Activated naive CD4-positive, alpha-beta T cell treated with anti-CD3 and anti-CD28 coated beads, Interleukin-2, amount 10 ng/mL, durations not matched to agents 7 days and 5 days (primary cell): Measurements from ENCODE around the gene ZNF839.
A peak's percentile ranks its signal among the peaks of the same experiment; 100 is the strongest.

Experiments
- CTCF ChIA-PET: fragments of 350-600 bp; sonication (Branson Sonifier 250); formaldehyde crosslinking; loops from one replicate; lab custom pipeline; 2021; ENCODE audit warnings: antibody characterized with exemption; lab: Charles Lee
- DNase-seq: peaks from one replicate; pipeline ENCODE4 v3.0.0-alpha.2; 2020
- H3K27ac Mint-ChIP-seq: one replicate; pipeline ENCODE4 v1.8.0; 2021; ENCODE audit warnings: mild to moderate bottlenecking, moderate library complexity, mixed read lengths
- H3K27me3 Mint-ChIP-seq: one replicate; pipeline ENCODE4 v1.8.0; 2021; ENCODE audit warnings: mild to moderate bottlenecking, mixed read lengths
- H3K36me3 Mint-ChIP-seq: one replicate; pipeline ENCODE4 v1.8.0; 2021; ENCODE audit warnings: mixed read lengths
- H3K4me1 Mint-ChIP-seq: one replicate; pipeline ENCODE4 v1.8.0; 2021; ENCODE audit warnings: mixed read lengths
- H3K4me3 Mint-ChIP-seq: one replicate; pipeline ENCODE4 v1.8.0; 2021; ENCODE audit warnings: mild to moderate bottlenecking, moderate library complexity, mixed read lengths
- H3K9me3 Mint-ChIP-seq: one replicate; pipeline ENCODE4 v1.8.0; 2021; ENCODE audit warnings: mixed read lengths

Gene ZNF839

DNA sequence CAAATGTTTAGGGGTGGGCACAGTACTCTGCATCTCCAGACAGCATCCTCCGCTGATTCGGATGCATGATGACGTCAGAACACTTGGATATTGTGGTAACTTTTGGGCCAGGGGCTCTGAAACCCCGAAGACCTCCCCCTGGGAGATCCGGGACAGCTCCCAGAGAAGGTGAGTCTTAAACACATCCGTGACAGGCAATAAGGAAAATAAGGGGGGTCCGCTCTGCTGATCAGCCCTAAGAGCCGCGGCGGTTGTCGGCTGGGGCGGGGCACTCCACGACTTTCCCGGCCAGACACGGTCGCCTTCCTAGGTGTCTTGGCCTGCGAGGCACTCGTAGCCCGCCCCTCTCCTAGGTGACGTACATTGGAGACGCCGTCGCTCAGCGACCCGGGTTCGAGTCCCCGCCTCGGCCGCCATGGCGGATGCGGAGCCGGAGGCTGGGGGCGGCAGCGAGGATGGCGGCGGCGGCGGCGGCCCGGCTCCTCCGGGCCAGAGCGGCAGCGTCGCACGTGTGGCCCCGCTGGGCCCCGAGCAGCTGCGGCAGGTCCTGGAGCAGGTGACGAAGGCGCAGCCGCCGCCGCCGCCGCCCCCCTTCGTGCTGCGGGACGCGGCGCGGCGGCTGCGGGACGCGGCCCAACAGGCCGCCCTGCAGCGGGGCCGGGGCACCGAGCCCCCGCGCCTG is at the start of gene ZNF839:
Gene ZNF839, plus strand, starts transcription at position 396 of the 682 bp plus-strand sequence. Its CDS starts 20 bp downstream, at position 416.
- Mint-ChIP-seq H3K27ac (peak within 1 kb of the TSS; percentile 95), H3K9me3 (no peaks in the 10 kb centered on the region), H3K4me3 (peak within 1 kb of the TSS; percentile 88), H3K4me1 (peaks cover 73% of the 10 kb centered on the region), H3K27me3 (peaks cover 13% of the 10 kb centered on the region), H3K36me3 (peaks cover 4% of the 10 kb centered on the region)
- CTCF ChIA-PET: interaction anchor here (1.2 to 4.7 kb wide), 3 partner anchors 57 to 199 kb away, joined by 3 to 24 read pairs (median 12); no protein-coding TSS in a partner anchor
- DNase-seq: peak; percentile 96

DNA sequence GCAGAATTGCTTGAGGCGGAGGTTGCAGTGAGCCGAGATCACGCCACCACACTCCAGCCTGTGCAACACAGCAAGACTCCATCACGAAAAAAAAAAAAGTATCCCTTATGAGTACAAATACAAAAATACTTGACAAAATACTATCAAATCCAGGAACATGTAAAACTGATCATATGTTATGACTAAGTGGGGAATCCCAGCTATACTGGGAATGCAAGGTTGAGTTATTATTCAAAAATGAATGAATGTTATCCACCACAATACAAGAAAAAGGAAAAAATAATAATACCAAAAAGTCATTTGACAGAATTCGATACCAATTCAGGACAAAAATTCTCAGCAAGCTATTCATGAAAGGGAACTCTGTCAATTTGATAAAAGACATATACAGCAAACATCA is 47.2 kb upstream of the ZNF839 start:
- no peaks in the 10 kb centered on the region for H3K27me3 Mint-ChIP-seq
- no peak overlapping the region for H3K4me3 Mint-ChIP-seq
- no peaks in the 10 kb centered on the region for H3K9me3 Mint-ChIP-seq
- no peaks in the 10 kb centered on the region for H3K4me1 Mint-ChIP-seq
- CTCF ChIA-PET: no interaction called here
- H3K27ac Mint-ChIP-seq: no peak overlapping the region
- H3K36me3 Mint-ChIP-seq: no peaks in the 10 kb centered on the region
- no peak for DNase-seq

DNA sequence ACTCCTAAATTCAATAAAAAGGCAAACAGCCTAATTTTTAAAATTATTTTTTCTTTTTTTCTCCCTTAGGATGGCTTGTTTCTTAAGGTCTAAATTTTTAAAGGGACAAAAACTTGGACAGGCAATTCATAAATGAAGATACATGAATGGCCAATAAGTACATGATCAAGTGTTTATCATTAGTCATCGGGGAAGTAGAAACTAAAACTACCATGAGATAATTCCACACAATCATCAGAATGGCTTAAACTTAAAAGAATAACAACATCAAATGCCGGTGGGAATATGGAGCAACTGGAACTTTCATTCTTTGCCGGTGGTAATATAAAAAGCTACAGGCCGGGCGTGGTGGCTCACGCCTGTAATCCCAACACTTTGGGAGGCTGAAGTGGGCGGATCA is 43.7 kb upstream of the ZNF839 start:
- CTCF ChIA-PET: no interaction called here
- Mint-ChIP-seq H3K4me3 (no peak overlapping the region), H3K4me1 (no peaks in the 10 kb centered on the region), H3K9me3 (no peaks in the 10 kb centered on the region), H3K36me3 (no peaks in the 10 kb centered on the region), H3K27me3 (no peaks in the 10 kb centered on the region), H3K27ac (no peak overlapping the region)
- DNase-seq: no peak

DNA sequence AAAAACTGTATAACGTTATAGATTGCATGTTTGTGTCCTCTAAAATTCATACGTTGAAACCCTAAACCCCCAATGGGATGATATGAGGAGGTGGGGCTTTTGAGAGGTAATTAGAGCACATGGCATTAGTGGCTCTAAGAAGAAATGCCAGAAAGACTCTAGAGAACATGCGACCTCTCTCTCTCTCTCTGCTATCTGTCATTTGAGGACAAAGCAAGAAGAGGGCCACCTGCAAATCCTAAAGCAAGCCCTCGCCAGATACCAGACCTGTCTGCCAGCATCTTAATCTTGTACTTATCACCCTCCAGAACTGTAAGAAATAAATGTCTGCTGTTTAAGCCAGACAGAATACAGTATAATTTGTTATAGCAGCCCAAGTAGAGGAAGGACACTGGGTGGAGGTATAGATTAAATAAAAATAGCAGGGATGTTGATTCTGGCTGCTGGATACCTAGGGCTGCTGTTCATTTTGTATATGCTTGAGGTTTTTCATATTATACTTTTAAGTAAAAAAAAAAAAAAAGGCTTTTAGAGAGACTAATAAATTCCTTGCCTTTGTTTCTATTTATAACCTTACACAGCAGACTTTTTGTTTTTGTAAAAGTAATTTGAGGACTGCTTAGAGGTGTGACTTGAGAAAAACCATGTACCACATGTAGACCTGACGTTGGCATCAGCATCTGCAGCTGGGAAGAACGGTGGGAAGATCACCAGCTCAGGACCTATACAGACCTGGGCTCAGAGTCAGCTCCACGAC is 41.5 kb upstream of the ZNF839 start:
- no peaks in the 10 kb centered on the region for H3K27me3 Mint-ChIP-seq
- H3K36me3 Mint-ChIP-seq: no peaks in the 10 kb centered on the region
- H3K27ac Mint-ChIP-seq: no peak overlapping the region
- CTCF ChIA-PET: no interaction called here
- H3K9me3 Mint-ChIP-seq: no peaks in the 10 kb centered on the region
- H3K4me1 Mint-ChIP-seq: no peaks in the 10 kb centered on the region
- no peak for DNase-seq
- no peak overlapping the region for H3K4me3 Mint-ChIP-seq

DNA sequence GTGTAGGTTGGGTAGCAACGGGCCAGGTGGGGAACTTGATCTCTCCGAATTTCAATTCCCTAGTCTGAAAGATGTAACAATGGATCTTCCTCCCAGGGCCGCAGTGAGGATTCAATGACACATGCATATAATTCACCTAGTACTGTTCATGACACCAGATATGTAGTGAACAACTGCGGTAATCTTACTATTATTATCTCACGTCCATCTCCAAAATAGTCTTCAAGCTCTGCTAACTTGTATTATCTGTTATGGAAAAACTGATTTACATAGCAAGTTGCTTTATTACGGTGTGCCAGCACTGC is 41.0 kb upstream of the ZNF839 start:
- H3K9me3 Mint-ChIP-seq: no peaks in the 10 kb centered on the region
- H3K4me3 Mint-ChIP-seq: no peak overlapping the region
- no peaks in the 10 kb centered on the region for H3K27me3 Mint-ChIP-seq
- no peak overlapping the region for H3K27ac Mint-ChIP-seq
- no peaks in the 10 kb centered on the region for H3K36me3 Mint-ChIP-seq
- CTCF ChIA-PET: no interaction called here
- DNase-seq: no peak
- H3K4me1 Mint-ChIP-seq: no peaks in the 10 kb centered on the region

DNA sequence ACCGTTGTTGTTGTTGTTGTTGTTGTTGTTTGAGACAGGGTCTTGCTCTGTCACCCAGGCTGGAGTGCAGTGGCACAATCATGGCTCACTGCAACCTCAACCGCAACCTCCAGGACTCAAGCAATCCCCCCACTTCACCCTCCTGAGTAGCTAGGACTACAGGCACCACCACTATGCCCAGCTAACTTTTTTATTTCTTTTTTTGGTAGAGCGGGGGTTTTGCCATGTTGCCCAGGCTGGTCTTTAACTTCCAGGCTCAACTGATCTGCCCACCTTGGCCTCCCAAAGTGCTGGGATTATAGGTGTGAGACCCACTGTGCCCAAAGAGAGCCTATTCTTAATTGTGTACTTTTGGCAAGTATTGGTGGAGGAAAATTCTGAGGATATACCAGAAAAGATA is 40.3 kb upstream of the ZNF839 start:
- CTCF ChIA-PET: no interaction called here
- no peak for DNase-seq
- Mint-ChIP-seq H3K4me1 (no peaks in the 10 kb centered on the region), H3K27me3 (no peaks in the 10 kb centered on the region), H3K36me3 (no peaks in the 10 kb centered on the region), H3K9me3 (no peaks in the 10 kb centered on the region), H3K27ac (no peak overlapping the region), H3K4me3 (no peak overlapping the region)

DNA sequence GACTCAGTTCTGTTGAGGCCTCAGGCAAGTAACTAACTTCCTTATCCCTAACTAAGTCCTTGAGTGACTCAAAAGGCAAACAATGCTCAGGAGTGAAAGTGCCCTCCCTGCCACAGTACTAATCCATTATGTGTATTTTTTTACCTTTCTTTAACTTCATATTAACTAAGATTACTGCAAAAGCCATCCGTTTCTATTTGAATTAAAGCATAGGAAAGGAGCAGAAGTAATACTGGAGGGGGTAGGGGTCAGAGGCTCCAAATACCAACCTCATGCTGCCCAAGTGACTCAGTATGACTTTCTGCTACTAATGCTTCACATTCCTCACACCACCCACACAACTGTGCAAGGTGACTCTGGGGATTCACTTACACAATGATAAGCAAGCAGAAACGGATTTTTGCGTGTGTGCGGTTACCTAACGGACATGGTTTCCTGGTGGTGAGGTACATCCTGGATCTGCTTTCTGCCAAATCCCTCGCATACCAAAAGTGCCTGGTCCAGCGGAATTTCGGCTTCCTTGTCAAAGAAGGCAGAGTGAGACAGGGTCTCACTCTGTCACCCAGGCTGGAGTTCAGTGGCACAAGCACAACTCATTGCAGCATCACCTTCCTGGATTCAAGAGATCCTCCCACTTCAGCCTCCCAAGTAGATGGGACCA is 39.7 kb upstream of the ZNF839 start:
- no peaks in the 10 kb centered on the region for H3K4me1 Mint-ChIP-seq
- CTCF ChIA-PET: no interaction called here

DNA sequence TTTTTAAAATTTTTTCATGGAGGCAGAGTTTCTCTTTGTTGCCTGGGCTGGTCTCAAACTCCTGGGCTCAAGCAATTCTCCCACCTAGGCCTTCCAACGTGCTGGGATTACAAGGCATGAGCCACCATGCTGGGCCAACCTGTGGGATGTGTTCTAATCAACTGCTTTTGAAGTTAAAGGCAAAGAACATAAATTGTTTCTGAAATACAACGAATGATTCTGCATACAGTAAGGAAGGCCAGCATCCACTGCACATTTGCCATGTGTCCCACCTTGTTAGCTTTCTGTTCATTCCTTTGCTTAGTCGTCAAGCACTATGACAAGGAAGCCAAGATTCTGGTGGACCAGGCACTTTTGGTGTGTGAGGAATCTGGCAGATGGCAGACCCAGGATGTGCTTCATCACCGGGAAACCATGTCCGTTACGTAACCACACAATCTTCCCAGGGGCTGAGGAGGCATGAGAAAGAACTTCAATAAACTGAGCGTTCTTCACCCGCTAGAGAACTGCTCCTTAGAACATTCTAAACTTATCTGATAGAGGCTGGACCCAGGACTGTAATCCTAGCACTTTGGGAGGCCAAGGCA is 39.1 kb upstream of the ZNF839 start:
- no peaks in the 10 kb centered on the region for H3K9me3 Mint-ChIP-seq

More for the DNA sequence above, 39.7 kb upstream of the ZNF839 start:
- DNase-seq: no peak
- no peaks in the 10 kb centered on the region for H3K27me3 Mint-ChIP-seq
- no peak overlapping the region for H3K4me3 Mint-ChIP-seq
- H3K36me3 Mint-ChIP-seq: no peaks in the 10 kb centered on the region
- no peak overlapping the region for H3K27ac Mint-ChIP-seq
- H3K9me3 Mint-ChIP-seq: no peaks in the 10 kb centered on the region

DNA sequence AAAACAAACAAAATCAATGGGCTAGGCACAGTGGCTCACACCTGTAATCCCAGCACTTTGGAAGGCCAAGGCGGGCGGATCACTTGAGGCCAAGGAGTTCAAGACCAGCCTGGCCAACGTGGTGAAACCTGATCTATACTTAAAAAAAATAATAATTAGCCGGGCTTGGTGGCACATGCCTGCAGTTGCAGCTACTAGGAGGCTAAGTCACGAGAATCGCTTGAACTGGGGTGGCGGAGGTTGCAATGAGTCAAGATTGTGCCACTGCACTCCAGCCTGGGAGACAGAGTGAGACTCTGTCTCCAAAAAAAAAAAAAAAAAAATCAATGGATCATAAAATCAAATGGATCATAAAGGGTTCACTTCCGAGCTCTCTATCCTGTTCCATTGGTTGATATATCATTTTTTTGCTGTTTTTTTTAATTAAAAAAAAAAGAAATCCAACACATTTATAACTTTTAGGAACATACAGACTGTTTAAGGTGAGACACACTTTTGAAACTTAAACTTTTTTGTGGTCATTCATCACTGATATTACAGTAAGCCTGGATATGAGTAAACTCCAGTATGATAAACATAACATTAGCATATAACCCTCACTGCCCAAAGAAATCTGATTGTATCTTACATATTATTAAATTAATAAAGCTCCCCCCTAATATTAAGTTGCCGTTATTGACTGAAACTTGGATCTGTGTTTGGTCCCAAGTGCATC is 36.6 kb upstream of the ZNF839 start:
- no peaks in the 10 kb centered on the region for H3K4me1 Mint-ChIP-seq
- no peaks in the 10 kb centered on the region for H3K36me3 Mint-ChIP-seq
- no peak overlapping the region for H3K27ac Mint-ChIP-seq
- DNase-seq: no peak
- CTCF ChIA-PET: no interaction called here
- H3K9me3 Mint-ChIP-seq: no peaks in the 10 kb centered on the region
- no peaks in the 10 kb centered on the region for H3K27me3 Mint-ChIP-seq
- no peak overlapping the region for H3K4me3 Mint-ChIP-seq

More for the DNA sequence above, 39.1 kb upstream of the ZNF839 start:
- no peaks in the 10 kb centered on the region for H3K27me3 Mint-ChIP-seq
- CTCF ChIA-PET: no interaction called here
- H3K36me3 Mint-ChIP-seq: no peaks in the 10 kb centered on the region
- no peak for DNase-seq
- no peaks in the 10 kb centered on the region for H3K4me1 Mint-ChIP-seq
- H3K27ac Mint-ChIP-seq: no peak overlapping the region
- no peak overlapping the region for H3K4me3 Mint-ChIP-seq

DNA sequence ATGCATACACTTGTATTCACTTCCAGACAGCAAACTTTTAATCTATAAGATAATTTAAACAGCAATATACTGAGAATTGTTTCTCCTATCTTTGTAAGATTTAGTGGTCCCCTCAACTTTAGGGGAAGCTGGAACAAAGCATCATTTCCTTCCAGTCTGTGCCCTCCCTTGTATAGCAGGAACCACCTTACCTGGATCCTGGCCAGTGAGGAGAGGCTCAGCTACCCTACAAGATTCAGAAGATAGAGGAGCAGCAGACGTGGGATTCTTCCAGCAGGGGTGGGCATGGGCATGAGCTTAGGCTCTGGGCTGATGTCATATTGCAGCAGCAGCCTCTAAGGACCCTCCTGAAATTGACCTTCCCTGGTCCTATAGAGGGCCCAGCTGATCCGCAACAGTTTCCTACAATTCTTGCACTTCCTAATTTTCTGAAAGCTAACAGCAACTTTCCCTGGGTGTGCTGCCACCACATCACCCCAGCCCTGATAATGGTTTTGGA is 35.9 kb upstream of the ZNF839 start:
- Mint-ChIP-seq H3K27ac (no peak overlapping the region), H3K27me3 (no peaks in the 10 kb centered on the region), H3K9me3 (peaks cover 2% of the 10 kb centered on the region), H3K4me3 (no peak overlapping the region), H3K4me1 (no peaks in the 10 kb centered on the region), H3K36me3 (no peaks in the 10 kb centered on the region)
- DNase-seq: no peak
- CTCF ChIA-PET: no interaction called here

DNA sequence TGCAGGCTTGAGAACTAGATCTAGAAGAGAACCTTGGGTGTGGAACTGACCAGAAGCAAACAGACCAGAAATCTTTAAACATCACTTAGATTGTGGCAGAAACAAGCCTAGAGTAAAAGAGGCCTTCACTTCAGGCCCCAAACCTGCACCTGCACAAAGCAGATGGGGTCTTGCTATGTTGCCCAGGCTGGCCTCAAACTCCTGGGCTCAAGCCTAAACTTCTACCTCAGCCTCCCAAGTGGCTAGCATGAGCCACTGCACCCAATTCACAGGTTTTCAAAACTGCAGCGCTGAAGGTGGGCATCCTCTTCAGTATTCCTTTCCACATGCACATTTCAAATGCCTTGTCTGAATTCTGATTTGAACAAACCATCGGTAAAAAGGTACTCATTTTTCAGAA is 34.4 kb upstream of the ZNF839 start:
- H3K9me3 Mint-ChIP-seq: peaks cover 2% of the 10 kb centered on the region
- DNase-seq: no peak
- no peaks in the 10 kb centered on the region for H3K36me3 Mint-ChIP-seq
- no peaks in the 10 kb centered on the region for H3K4me1 Mint-ChIP-seq
- no peak overlapping the region for H3K27ac Mint-ChIP-seq
- H3K27me3 Mint-ChIP-seq: no peaks in the 10 kb centered on the region
- CTCF ChIA-PET: no interaction called here
- no peak overlapping the region for H3K4me3 Mint-ChIP-seq

DNA sequence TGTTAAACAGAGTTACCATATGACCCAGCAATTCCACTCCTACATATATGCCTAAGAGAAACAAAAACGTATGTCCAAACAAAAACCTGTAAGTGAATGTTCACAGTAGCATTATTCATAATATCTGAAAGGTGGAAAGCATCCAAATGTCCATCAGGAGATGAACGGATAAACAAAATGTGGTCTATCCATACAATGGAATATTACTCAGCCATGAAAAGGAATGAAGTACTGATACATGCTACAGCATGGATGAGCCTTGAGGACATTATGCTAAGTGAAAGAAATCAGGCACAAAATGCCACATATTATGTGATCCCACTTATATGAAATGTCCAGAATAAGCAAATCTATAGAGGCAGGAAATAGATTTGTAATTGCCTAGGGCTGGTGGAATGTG is 31.4 kb upstream of the ZNF839 start:
- no peak for DNase-seq
- Mint-ChIP-seq H3K9me3 (peaks cover 2% of the 10 kb centered on the region), H3K27ac (no peak overlapping the region), H3K4me1 (no peaks in the 10 kb centered on the region), H3K36me3 (no peaks in the 10 kb centered on the region), H3K4me3 (no peak overlapping the region), H3K27me3 (no peaks in the 10 kb centered on the region)
- CTCF ChIA-PET: no interaction called here

DNA sequence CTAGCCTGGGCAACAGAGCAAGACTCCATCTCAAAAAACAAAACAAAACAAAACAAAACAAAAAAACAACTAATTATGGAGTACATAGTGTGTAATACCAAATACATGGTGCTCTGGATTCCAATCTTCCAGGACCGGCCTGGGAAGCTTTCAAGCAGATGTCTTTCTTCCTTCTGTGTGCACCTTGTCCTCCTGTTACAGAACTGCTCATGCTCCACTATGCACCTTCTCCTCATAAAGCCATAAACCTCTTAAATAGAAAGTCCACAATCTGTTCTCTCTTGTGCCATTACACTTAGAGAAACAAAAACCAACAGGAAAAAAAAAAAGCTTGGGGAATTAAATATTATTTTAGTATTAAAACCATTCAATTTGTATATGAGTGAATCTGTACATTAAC is 27.1 kb upstream of the ZNF839 start:
- CTCF ChIA-PET: no interaction called here
- no peaks in the 10 kb centered on the region for H3K4me1 Mint-ChIP-seq
- no peak for DNase-seq
- H3K9me3 Mint-ChIP-seq: peaks cover 2% of the 10 kb centered on the region
- peaks cover 4% of the 10 kb centered on the region for H3K27me3 Mint-ChIP-seq
- H3K27ac Mint-ChIP-seq: no peak overlapping the region
- H3K36me3 Mint-ChIP-seq: no peaks in the 10 kb centered on the region
- H3K4me3 Mint-ChIP-seq: no peak overlapping the region

DNA sequence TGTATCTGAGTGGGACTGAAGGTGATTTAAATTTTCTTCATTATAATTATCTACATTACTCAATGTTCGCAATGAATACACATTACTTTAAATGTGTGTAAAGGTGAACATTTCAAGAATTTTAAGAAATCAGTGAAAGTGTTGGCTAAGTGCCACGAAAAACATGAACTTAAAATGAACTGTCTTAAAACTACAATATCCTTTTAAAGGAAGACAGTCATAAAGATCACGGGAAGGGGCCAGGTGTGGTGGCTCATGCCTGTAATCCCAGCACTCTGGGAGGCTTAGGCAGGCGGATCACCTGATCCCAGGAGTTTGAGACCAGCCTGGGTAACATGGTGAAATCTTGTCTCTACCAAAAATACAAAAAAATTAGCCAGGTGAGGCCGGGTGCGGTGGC is 25.8 kb upstream of the ZNF839 start:
- no peaks in the 10 kb centered on the region for H3K4me1 Mint-ChIP-seq
- H3K27ac Mint-ChIP-seq: no peak overlapping the region
- no peaks in the 10 kb centered on the region for H3K9me3 Mint-ChIP-seq
- peaks cover 4% of the 10 kb centered on the region for H3K27me3 Mint-ChIP-seq
- no peak for DNase-seq
- CTCF ChIA-PET: no interaction called here
- H3K4me3 Mint-ChIP-seq: no peak overlapping the region
- H3K36me3 Mint-ChIP-seq: no peaks in the 10 kb centered on the region
